Osteocyte (in vitro differentiated cells): ENCODE results near the gene GABRD. TPM values are rescaled to one million over a fixed set of nuclear protein-coding genes. Genes with fewer than 3 reads are reported as not detected.

Experiments used
- DNase-seq: peaks from one replicate; pipeline ENCODE4 v3.0.0; 2021; ENCODE audit warnings: mixed read lengths; ENCODE audit not compliant: unreplicated experiment; ENCODE audit errors: extremely low spot score
- H3K27ac Mint-ChIP-seq: one replicate; pipeline ENCODE4 v1.8.0; 2021; ENCODE audit warnings: mild to moderate bottlenecking, mixed read lengths; ENCODE audit not compliant: unreplicated experiment
- H3K27me3 Mint-ChIP-seq: one replicate; pipeline ENCODE4 v1.8.0; 2021; ENCODE audit warnings: mixed read lengths; ENCODE audit not compliant: unreplicated experiment
- H3K36me3 Mint-ChIP-seq: one replicate; pipeline ENCODE4 v1.8.0; 2021; ENCODE audit warnings: mixed read lengths; ENCODE audit not compliant: unreplicated experiment
- H3K4me1 Mint-ChIP-seq: one replicate; pipeline ENCODE4 v1.8.0; 2021; ENCODE audit warnings: mixed read lengths; ENCODE audit not compliant: unreplicated experiment
- H3K4me3 Mint-ChIP-seq: one replicate; pipeline ENCODE4 v1.8.0; 2021; ENCODE audit warnings: mild to moderate bottlenecking, moderate library complexity, mixed read lengths; ENCODE audit not compliant: unreplicated experiment
- H3K9me3 Mint-ChIP-seq: one replicate; pipeline ENCODE4 v1.8.0; 2021; ENCODE audit warnings: mixed read lengths; ENCODE audit not compliant: unreplicated experiment
- total RNA-seq: library from RNA; stranded (reverse); gene quantifications from 2 replicates; pipeline ENCODE4 v1.2.1, GENCODE V29; 2021
- TF ChIP-seq, protein P1 (sequence below): fragments of 200-600 bp; sonication (generic); IDR thresholded peaks from 2 replicates; pipeline ENCODE4 v1.5.0; 2021; ENCODE audit warnings: antibody characterized with exemption, mild to moderate bottlenecking, moderate library complexity

The GABRD gene
- total RNA-seq, 1 donor from 2014 or later = not detected

DNA sequence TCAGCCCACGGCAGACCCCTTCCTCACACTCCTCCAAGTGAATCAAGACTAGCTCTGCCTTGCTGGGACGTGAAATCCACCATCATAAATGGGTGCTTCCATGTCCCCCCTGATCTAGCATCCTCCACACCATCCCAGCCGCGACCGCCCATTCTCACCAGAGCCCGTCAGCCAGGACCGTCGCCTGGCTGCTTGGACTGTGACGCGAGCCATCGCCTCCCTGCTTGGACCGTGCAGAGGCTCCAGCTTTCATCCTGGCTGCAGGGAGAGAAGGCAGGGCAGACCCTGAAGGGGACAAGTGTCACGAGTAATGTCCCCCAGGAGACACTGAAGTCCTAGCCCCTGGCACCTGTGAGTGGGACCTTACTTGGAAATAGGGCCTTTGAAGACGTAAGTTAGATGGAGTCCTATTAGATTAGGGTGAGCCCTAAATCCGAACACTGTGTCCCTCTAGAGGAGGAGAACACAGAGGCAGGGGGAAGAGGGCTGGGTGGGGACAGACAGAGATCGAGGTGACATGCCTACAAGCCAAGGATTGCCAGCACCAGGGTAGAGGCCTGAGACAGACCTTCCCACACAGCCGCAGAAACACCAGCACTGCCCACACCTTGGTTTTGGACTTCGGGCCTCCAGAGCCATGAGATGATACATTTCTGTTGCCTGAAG, 18.3 kb downstream of the GABRD start:
- H3K4me1 Mint-ChIP-seq = no peaks in the 10 kb centered on the region
- H3K36me3 Mint-ChIP-seq = no peaks in the 10 kb centered on the region
- no peak overlapping the region for H3K4me3 Mint-ChIP-seq
- H3K27ac Mint-ChIP-seq = no peak overlapping the region
- TF ChIP-seq, protein P1, sequence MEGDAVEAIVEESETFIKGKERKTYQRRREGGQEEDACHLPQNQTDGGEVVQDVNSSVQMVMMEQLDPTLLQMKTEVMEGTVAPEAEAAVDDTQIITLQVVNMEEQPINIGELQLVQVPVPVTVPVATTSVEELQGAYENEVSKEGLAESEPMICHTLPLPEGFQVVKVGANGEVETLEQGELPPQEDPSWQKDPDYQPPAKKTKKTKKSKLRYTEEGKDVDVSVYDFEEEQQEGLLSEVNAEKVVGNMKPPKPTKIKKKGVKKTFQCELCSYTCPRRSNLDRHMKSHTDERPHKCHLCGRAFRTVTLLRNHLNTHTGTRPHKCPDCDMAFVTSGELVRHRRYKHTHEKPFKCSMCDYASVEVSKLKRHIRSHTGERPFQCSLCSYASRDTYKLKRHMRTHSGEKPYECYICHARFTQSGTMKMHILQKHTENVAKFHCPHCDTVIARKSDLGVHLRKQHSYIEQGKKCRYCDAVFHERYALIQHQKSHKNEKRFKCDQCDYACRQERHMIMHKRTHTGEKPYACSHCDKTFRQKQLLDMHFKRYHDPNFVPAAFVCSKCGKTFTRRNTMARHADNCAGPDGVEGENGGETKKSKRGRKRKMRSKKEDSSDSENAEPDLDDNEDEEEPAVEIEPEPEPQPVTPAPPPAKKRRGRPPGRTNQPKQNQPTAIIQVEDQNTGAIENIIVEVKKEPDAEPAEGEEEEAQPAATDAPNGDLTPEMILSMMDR = no peak
- peaks cover 16% of the 10 kb centered on the region for H3K27me3 Mint-ChIP-seq
- no peaks in the 10 kb centered on the region for H3K9me3 Mint-ChIP-seq
- no peak for DNase-seq

DNA sequence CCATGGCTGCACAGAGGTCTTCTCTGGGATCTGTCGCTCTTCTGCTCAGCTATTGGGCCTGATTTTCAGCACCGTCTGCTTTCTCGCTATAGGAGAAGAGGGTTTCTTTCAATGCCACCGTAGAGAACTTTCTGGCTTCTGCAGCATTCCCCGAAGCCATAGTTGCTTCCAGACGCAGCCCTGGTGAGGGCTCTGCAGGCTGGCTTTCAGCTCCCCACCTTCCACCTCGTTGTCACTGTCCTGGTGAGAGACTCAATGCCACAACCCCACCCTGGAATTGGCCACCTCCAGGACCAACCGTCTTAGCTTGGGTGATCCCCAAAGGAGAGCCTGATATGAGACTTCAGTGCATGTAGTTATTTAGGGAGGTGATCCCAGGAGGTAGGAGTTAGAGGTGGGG, 19.1 kb downstream of the GABRD start:
- TF ChIP-seq, protein P1 = no peak
- Mint-ChIP-seq H3K36me3 (no peaks in the 10 kb centered on the region), H3K4me3 (no peak overlapping the region), H3K27me3 (peaks cover 16% of the 10 kb centered on the region), H3K4me1 (no peaks in the 10 kb centered on the region), H3K9me3 (no peaks in the 10 kb centered on the region), H3K27ac (no peak overlapping the region)
- DNase-seq = no peak

DNA sequence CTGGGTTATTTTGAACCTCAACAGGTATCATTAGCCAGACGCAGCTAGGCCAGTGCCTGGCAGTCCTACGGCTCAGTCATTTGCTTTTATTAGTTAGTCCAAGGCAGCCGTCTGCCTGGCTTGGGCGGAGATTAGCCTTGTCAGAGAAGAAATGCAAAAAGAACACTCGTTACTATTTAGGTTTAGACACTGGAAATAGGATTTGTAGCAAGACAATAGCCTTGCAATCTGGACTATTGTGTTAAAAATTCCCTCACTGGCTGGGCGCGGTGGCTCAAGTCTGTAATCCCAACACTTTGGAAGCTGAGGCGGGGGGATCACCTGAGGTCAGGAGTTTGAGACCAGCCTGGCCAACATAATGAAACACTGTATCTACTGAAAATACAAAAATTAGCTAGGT, 20.1 kb downstream of the GABRD start:
- no peak for DNase-seq
- TF ChIP-seq, protein P1 = no peak
- H3K4me3 Mint-ChIP-seq = no peak overlapping the region
- no peaks in the 10 kb centered on the region for H3K36me3 Mint-ChIP-seq
- peaks cover 16% of the 10 kb centered on the region for H3K27me3 Mint-ChIP-seq
- H3K9me3 Mint-ChIP-seq = no peaks in the 10 kb centered on the region
- H3K4me1 Mint-ChIP-seq = no peaks in the 10 kb centered on the region
- H3K27ac Mint-ChIP-seq = no peak overlapping the region

DNA sequence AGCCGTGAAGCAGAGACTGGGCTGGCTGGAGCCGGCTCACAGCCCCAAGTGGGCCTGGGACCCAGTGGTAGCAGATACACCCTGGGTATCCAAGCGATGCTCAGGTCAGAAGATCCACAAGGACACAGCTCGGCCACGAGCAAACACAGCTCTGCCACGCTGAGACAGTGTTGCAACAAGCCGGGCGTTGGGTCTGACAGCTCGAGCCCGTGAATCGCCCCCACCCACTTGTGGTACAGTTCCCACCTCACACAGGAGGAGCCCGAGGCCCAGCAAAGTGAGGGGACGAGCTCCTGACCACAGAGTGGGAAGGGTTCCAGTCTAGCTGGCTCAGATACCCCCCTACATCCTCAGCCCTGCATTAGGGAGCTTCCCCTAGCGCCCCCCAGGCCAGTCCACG, 22.2 kb downstream of the GABRD start:
- Mint-ChIP-seq H3K36me3 (no peaks in the 10 kb centered on the region), H3K27ac (no peak overlapping the region), H3K4me1 (no peaks in the 10 kb centered on the region), H3K27me3 (peaks cover 21% of the 10 kb centered on the region), H3K4me3 (no peak overlapping the region), H3K9me3 (no peaks in the 10 kb centered on the region)
- no peak for DNase-seq
- TF ChIP-seq, protein P1 = no peak

DNA sequence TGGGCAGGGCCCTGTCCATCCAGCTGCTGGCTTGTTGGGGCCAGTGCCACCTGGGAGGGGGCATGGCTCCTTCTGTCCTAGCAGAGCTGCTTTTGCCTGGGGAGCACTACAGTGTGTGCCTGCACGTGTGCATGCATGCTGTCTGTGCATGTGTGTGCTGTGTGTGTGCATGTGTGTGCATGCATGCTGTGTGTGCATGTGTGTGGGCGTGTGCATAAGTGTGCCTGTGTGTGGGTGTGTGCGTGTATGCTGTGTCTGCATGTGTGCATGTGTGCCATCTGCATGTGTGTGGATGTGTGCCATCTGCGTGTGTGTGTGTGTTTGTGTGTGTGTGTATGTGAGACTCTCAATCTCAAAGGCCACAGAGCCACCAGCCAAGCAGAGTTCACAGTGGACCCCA, 22.7 kb downstream of the GABRD start:
- H3K4me1 Mint-ChIP-seq = no peaks in the 10 kb centered on the region
- TF ChIP-seq, protein P1 = no peak
- H3K36me3 Mint-ChIP-seq = no peaks in the 10 kb centered on the region
- H3K27ac Mint-ChIP-seq = no peak overlapping the region
- H3K4me3 Mint-ChIP-seq = no peak overlapping the region
- no peak for DNase-seq
- H3K27me3 Mint-ChIP-seq = peaks cover 21% of the 10 kb centered on the region
- no peaks in the 10 kb centered on the region for H3K9me3 Mint-ChIP-seq
